ENCODE results near the gene KCNN1. TPM values are rescaled to one million over a fixed set of nuclear protein-coding genes. Genes with fewer than 3 reads are reported as not detected.

Gene KCNN1
- total and polyA plus RNA-seq, 9 of the 15 experiments (the other 6 are each of a cell fraction or from before 2014, with no cell fraction given), result 0.01 to 6.2 (median 0.72) TPM

- intact Hi-C loops (cut with micrococcal nuclease) (loop anchor here (10.0 kb wide), 1 partner anchor 213 kb away; the partner anchor contains the start of gene PIK3R2), in situ Hi-C loops (cut with MboI) (loop anchor here (10.0 kb wide), 1 partner anchor 53 kb away; no protein-coding TSS in a partner anchor)
- Histone ChIP-seq H3K79me2 (ENCODE audit: control insufficient read depth, insufficient read depth, low read length) (0 out of 3 replicates have a peak, but pooled peaks cover 3% of the 10 kb centered on the region), H3K27ac (ENCODE audit: extremely low read depth, low read depth, low read length) (peak overlapping the region; percentile 75; the same call in 2 of the 3 replicates), H3K4me2 (ENCODE audit: insufficient read depth, low read length) (peak overlapping the region; percentile 65), H3K36me3 (ENCODE audit: control insufficient read depth, insufficient read depth, low read length) (peaks cover 46% of the 10 kb centered on the region; the same call in 2 of the 3 replicates), H3K9me1 (ENCODE audit: control insufficient read depth, insufficient read depth, low read length) (no peaks in the 10 kb centered on the region), H3K4me1 (replicated peaks in 1 of 2; ENCODE audit: control insufficient read depth in 2 of 2, insufficient read depth in 2 of 2, low read length in 2 of 2) (peaks cover 29 to 46% of the 10 kb centered on the region in 2 experiments), H3K27me3 (ENCODE audit: control insufficient read depth in 2 of 2, insufficient read depth in 2 of 2, low read length in 2 of 2) (no peaks in the 10 kb centered on the region), H3K9me3 (replicated peaks; ENCODE audit: control insufficient read depth, insufficient read depth, low read depth, low read length) (no peaks in the 10 kb centered on the region), H3K4me3 (peak overlapping the region; percentile 28), H4K20me1 (replicated peaks; ENCODE audit: control insufficient read depth, insufficient read depth, low read length) (no peaks in the 10 kb centered on the region), H3K9ac (ENCODE audit: insufficient read depth in 1 of 2, low read depth in 2 of 2, low read length in 2 of 2) (peak overlapping the region; percentile 69 to 94; a peak in 3 of 4 replicates), H2AFZ (ENCODE audit: low read depth, low read length) (peak overlapping the region; percentile 76)
- BruUV-seq (replicated peaks), result no TSS peak
- TF ChIP-seq LCOR (CRISPR knock-in tag; IDR thresholded peaks at IDR 0.05) (0 out of 2 replicates have a peak, but pooled peaks have one; percentile 18), ZC3H4 (CRISPR knock-in tag; IDR thresholded peaks at IDR 0.05; ENCODE audit: borderline replicate concordance) (0 out of 2 replicates have a peak, but pooled peaks have one; percentile 43), ZNF76 (CRISPR knock-in tag; IDR thresholded peaks at IDR 0.05; ENCODE audit: borderline replicate concordance) (no peak), NR2C2 (CRISPR knock-in tag; IDR thresholded peaks at IDR 0.05) (no peak), NR2C2 (tag; IDR thresholded peaks at IDR 0.05) (no peak), SP1 (CRISPR knock-in tag; IDR thresholded peaks at IDR 0.05) (0 out of 2 replicates have a peak, but pooled peaks have one; percentile 8), MEF2D (tag; conservative IDR thresholded peaks at IDR 0.05; ENCODE audit: low read depth) (no peak), ZBED1 (IDR thresholded peaks at IDR 0.05) (no peak)
- TF ChIP-seq, protein P1, sequence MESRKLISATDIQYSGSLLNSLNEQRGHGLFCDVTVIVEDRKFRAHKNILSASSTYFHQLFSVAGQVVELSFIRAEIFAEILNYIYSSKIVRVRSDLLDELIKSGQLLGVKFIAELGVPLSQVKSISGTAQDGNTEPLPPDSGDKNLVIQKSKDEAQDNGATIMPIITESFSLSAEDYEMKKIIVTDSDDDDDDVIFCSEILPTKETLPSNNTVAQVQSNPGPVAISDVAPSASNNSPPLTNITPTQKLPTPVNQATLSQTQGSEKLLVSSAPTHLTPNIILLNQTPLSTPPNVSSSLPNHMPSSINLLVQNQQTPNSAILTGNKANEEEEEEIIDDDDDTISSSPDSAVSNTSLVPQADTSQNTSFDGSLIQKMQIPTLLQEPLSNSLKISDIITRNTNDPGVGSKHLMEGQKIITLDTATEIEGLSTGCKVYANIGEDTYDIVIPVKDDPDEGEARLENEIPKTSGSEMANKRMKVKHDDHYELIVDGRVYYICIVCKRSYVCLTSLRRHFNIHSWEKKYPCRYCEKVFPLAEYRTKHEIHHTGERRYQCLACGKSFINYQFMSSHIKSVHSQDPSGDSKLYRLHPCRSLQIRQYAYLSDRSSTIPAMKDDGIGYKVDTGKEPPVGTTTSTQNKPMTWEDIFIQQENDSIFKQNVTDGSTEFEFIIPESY (CRISPR knock-in tag; IDR thresholded peaks at IDR 0.05), result peak; percentile 43; the same call in 1 of the 2 replicates
- WGBS (ENCODE audit: insufficient coverage, low coverage, missing lambda C conversion rate), result 42% methylated on average over 15 of the region's 17 CpGs
- ATAC-seq (peak; percentile 17), FAIRE-seq (no peak), DNase-seq (ENCODE audit: extremely low read depth in 1 of 4, low spot score in 3 of 4) (no peak)
- ChIA-PET POLR2A (interaction anchor here (0.7 to 2.3 kb wide), 5 partner anchors 9 to 82 kb away, joined by 3 to 21 read pairs (median 9); partner anchors contain the start of gene CCDC124), CTCF (ENCODE audit: low intra/inter-chr PET ratio) (interaction anchor here (0.6 to 6.2 kb wide), 2 partner anchors 55 to 107 kb away, joined by 7 to 113 read pairs; no protein-coding TSS in a partner anchor)
Observed at GRCh38 chr19:17942181-17942580, 24.7 kb upstream of the KCNN1 start.

All from K562 (cell line).